Smooth muscle cell of the umbilical artery (primary cell): ENCODE results near the gene GLCE. TPM values are rescaled to one million over a fixed set of nuclear protein-coding genes. Genes with fewer than 3 reads are reported as not detected.

Source experiments
- total RNA-seq: library from RNA; depleted of rRNA; stranded (reverse); fragments of >200 nt; gene quantifications from 2 replicates; pipeline ENCODE4 v1.2.3, GENCODE V29; 2014

GLCE gene
- total RNA-seq, result 31.8 and 34.0 TPM in 2 replicates

GRCh38 chr15:69160141-69160993 lies at the start of gene GLCE:
Gene GLCE (plus strand): TSS chr15:69160635. CDS start chr15:69255807, 95,172 bp downstream.

GRCh38 chr15:69298697-69299441 lies 138.4 kb downstream of the GLCE start, which contains the start of gene PAQR5:
Gene PAQR5 (plus strand): TSS chr15:69298912. CDS start chr15:69360081, 61,169 bp downstream.

Other genes with a start within 250 kb of the GLCE start
- 2.7 and 6.0 TPM in 2 replicates for gene SPESP1, start 230.1 kb upstream of the GLCE start, total RNA-seq
- gene NOX5, start 145.9 kb upstream of the GLCE start, total RNA-seq, result 0.30 and 0.65 TPM in 2 replicates
- gene PAQR5, start 138.3 kb downstream of the GLCE start, total RNA-seq, result 0.09 and 0.59 TPM in 2 replicates